ENCODE data around the gene ARHGEF2. TPM values are rescaled to one million over a fixed set of nuclear protein-coding genes. Genes with fewer than 3 reads are reported as not detected.
A peak's percentile ranks its signal among the peaks of the same experiment; 100 is the strongest.

The ARHGEF2 gene
- total and polyA plus RNA-seq, 9 of the 15 experiments (the other 6 are each of a cell fraction or from before 2014, with no cell fraction given) = 7.1 to 162 (median 62.2) TPM

GRCh38 chr1:155934097-155934935 is 44.0 kb downstream of the ARHGEF2 start, which contains the start of gene KHDC4 (continued):
- no peak for TF ChIP-seq GATAD2B (IDR thresholded peaks at IDR 0.05; ENCODE audit: borderline replicate concordance)
- TF ChIP-seq, protein P1, sequence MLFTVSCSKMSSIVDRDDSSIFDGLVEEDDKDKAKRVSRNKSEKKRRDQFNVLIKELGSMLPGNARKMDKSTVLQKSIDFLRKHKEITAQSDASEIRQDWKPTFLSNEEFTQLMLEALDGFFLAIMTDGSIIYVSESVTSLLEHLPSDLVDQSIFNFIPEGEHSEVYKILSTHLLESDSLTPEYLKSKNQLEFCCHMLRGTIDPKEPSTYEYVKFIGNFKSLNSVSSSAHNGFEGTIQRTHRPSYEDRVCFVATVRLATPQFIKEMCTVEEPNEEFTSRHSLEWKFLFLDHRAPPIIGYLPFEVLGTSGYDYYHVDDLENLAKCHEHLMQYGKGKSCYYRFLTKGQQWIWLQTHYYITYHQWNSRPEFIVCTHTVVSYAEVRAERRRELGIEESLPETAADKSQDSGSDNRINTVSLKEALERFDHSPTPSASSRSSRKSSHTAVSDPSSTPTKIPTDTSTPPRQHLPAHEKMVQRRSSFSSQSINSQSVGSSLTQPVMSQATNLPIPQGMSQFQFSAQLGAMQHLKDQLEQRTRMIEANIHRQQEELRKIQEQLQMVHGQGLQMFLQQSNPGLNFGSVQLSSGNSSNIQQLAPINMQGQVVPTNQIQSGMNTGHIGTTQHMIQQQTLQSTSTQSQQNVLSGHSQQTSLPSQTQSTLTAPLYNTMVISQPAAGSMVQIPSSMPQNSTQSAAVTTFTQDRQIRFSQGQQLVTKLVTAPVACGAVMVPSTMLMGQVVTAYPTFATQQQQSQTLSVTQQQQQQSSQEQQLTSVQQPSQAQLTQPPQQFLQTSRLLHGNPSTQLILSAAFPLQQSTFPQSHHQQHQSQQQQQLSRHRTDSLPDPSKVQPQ (CRISPR knock-in tag; IDR thresholded peaks at IDR 0.05; ENCODE audit: borderline replicate concordance) = no peak
- peak; percentile 79 for TF ChIP-seq ZBTB12 (CRISPR knock-in tag; IDR thresholded peaks at IDR 0.05)
- TF ChIP-seq, protein P2, sequence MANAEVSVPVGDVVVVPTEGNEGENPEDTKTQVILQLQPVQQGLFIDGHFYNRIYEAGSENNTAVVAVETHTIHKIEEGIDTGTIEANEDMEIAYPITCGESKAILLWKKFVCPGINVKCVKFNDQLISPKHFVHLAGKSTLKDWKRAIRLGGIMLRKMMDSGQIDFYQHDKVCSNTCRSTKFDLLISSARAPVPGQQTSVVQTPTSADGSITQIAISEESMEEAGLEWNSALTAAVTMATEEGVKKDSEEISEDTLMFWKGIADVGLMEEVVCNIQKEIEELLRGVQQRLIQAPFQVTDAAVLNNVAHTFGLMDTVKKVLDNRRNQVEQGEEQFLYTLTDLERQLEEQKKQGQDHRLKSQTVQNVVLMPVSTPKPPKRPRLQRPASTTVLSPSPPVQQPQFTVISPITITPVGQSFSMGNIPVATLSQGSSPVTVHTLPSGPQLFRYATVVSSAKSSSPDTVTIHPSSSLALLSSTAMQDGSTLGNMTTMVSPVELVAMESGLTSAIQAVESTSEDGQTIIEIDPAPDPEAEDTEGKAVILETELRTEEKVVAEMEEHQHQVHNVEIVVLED (CRISPR knock-in tag; IDR thresholded peaks at IDR 0.05) = peak; percentile 91
- no peak for TF ChIP-seq ZBTB7A (IDR thresholded peaks at IDR 0.05; ENCODE audit: borderline replicate concordance, control insufficient read depth, low read depth, low read length)
- TF ChIP-seq, protein P3, sequence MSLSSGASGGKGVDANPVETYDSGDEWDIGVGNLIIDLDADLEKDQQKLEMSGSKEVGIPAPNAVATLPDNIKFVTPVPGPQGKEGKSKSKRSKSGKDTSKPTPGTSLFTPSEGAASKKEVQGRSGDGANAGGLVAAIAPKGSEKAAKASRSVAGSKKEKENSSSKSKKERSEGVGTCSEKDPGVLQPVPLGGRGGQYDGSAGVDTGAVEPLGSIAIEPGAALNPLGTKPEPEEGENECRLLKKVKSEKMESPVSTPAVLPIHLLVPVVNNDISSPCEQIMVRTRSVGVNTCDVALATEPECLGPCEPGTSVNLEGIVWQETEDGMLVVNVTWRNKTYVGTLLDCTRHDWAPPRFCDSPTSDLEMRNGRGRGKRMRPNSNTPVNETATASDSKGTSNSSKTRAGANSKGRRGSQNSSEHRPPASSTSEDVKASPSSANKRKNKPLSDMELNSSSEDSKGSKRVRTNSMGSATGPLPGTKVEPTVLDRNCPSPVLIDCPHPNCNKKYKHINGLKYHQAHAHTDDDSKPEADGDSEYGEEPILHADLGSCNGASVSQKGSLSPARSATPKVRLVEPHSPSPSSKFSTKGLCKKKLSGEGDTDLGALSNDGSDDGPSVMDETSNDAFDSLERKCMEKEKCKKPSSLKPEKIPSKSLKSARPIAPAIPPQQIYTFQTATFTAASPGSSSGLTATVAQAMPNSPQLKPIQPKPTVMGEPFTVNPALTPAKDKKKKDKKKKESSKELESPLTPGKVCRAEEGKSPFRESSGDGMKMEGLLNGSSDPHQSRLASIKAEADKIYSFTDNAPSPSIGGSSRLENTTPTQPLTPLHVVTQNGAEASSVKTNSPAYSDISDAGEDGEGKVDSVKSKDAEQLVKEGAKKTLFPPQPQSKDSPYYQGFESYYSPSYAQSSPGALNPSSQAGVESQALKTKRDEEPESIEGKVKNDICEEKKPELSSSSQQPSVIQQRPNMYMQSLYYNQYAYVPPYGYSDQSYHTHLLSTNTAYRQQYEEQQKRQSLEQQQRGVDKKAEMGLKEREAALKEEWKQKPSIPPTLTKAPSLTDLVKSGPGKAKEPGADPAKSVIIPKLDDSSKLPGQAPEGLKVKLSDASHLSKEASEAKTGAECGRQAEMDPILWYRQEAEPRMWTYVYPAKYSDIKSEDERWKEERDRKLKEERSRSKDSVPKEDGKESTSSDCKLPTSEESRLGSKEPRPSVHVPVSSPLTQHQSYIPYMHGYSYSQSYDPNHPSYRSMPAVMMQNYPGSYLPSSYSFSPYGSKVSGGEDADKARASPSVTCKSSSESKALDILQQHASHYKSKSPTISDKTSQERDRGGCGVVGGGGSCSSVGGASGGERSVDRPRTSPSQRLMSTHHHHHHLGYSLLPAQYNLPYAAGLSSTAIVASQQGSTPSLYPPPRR (CRISPR knock-in tag; IDR thresholded peaks at IDR 0.05; ENCODE audit: borderline replicate concordance) = peak; percentile 60; the same call in 1 of the 2 replicates
- TF ChIP-seq POLR2H (tag; IDR thresholded peaks at IDR 0.05; ENCODE audit: low read depth) = peak; percentile 96
- TF ChIP-seq PRDM10 (IDR thresholded peaks at IDR 0.05; ENCODE audit: partially characterized antibody) = peak; percentile 10
- TF ChIP-seq MTA1 (IDR thresholded peaks at IDR 0.05; ENCODE audit: borderline replicate concordance) = no peak

Data from K562 (cell line).